K562 (cell line): ENCODE measurements around the gene LIFR. TPM values are rescaled to one million over a fixed set of nuclear protein-coding genes. Genes with fewer than 3 reads are reported as not detected.

ENCODE experiments used
- ATAC-seq: fragments of 200-7000 bp; cut with Tn5 transposase; 3 replicates; pipeline ENCODE4 v1.9.1; 2020; ENCODE audit warnings: moderate library complexity
- BruUV-seq: library from RNA; stranded (reverse); fragments of 400-500 nt; replicated peaks from 2 replicates; lab custom pipeline; 2021; lab: Mats Ljungman, UMichigan
- CTCF ChIA-PET: fragments of 300-600 bp; formaldehyde crosslinking; extraction: SDS; loops from one replicate; lab custom pipeline; 2021; ENCODE audit warnings: low intra/inter-chr PET ratio; lab: Yijun Ruan, JAX
- POLR2A ChIA-PET: fragments of 300-600, 350-650 bp; sonication (Branson Sonifier 250); formaldehyde crosslinking; extraction: SDS; loops from one replicate; lab custom pipeline; 2021; ENCODE audit warnings: antibody characterized with exemption, inconsistent platforms; lab: Yijun Ruan, JAX
- DNase-seq, 4 experiments: peaks; one replicate each; pipeline versions ENCODE4 v3.0.0 to v3.0.0-alpha.2; 2011 to 2018; ENCODE audit warnings: low spot score in 3 of 4, mixed read lengths in 3 of 4; ENCODE audit errors: extremely low read depth in 1 of 4
- FAIRE-seq: peaks from 2 replicates; lab custom pipeline; 2011; peaks lifted over from hg19 to GRCh38; lab: Jason Lieb, UNC
- H2AFZ ChIP-seq: 2 replicates; pipeline ENCODE4 v1.6.0; 2011; ENCODE audit warnings: low read depth, low read length, control low read depth, inconsistent platforms
- H3K27ac ChIP-seq: fragments of 200-600 bp; 3 replicates; pipeline ENCODE4 v1.8.0; 2011; ENCODE audit warnings: low read depth, mild to moderate bottlenecking, control low read depth, inconsistent platforms, low read length, moderate library complexity, mixed read lengths; ENCODE audit errors: extremely low read depth
- H3K27me3 ChIP-seq, 2 experiments: fragments of 300-600 bp in 1 of 2; 2 replicates in 1 of 2; 3 replicates in 1 of 2; pipeline versions ENCODE4 v1.6.0 to v1.8.0; 2011; ENCODE audit warnings: inconsistent platforms in 2 of 2, low read length in 2 of 2, mild to moderate bottlenecking in 1 of 2, mixed read lengths in 1 of 2, moderate library complexity in 1 of 2; ENCODE audit not compliant: control insufficient read depth in 2 of 2, insufficient read depth in 2 of 2
- H3K36me3 ChIP-seq: fragments of 300-600 bp; 3 replicates; pipeline ENCODE4 v1.8.0; 2011; ENCODE audit warnings: mild to moderate bottlenecking, low read length, inconsistent platforms; ENCODE audit not compliant: control insufficient read depth, insufficient read depth
- H3K4me1 ChIP-seq, 2 experiments: fragments of 200-600 bp in 1 of 2; replicated peaks in 1 of 2; 2 replicates in 1 of 2; 3 replicates in 1 of 2; pipeline versions ENCODE4 v1.5.1 to v1.8.0; 2011; ENCODE audit warnings: inconsistent platforms in 2 of 2, low read length in 2 of 2, mild to moderate bottlenecking in 1 of 2, mixed read lengths in 1 of 2, moderate library complexity in 1 of 2; ENCODE audit not compliant: control insufficient read depth in 2 of 2, insufficient read depth in 2 of 2
- H3K4me2 ChIP-seq: 2 replicates; pipeline ENCODE4 v1.6.1; 2011; ENCODE audit warnings: low read length, control low read depth, inconsistent platforms, mixed read lengths; ENCODE audit not compliant: insufficient read depth
- H3K4me3 ChIP-seq: fragments of 200-600 bp; sonication (generic), shearing (Covaris generic); 2 replicates; pipeline ENCODE4 v1.5.1; 2016; ENCODE audit warnings: control low read depth, inconsistent platforms
- H3K79me2 ChIP-seq: fragments of 200-600 bp; 3 replicates; pipeline ENCODE4 v1.8.0; 2011; ENCODE audit warnings: low read length, inconsistent platforms; ENCODE audit not compliant: control insufficient read depth, insufficient read depth
- H3K9ac ChIP-seq, 2 experiments: 2 replicates each; pipeline versions ENCODE4 v1.6.0 to v1.6.1; 2011; ENCODE audit warnings: low read depth in 2 of 2, low read length in 2 of 2, control low read depth in 1 of 2, inconsistent platforms in 1 of 2, mild to moderate bottlenecking in 1 of 2, mixed read lengths in 1 of 2; ENCODE audit not compliant: insufficient read depth in 1 of 2
- H3K9me1 ChIP-seq: one replicate; pipeline ENCODE4 v1.6.0; 2011; ENCODE audit warnings: inconsistent platforms, mild to moderate bottlenecking, low read length, moderate library complexity; ENCODE audit not compliant: control insufficient read depth, insufficient read depth
- H3K9me3 ChIP-seq: replicated peaks from 2 replicates; pipeline ENCODE4 v1.5.1; 2011; ENCODE audit warnings: low read depth, low read length, inconsistent platforms; ENCODE audit not compliant: control insufficient read depth, insufficient read depth
- H4K20me1 ChIP-seq: replicated peaks from 2 replicates; pipeline ENCODE4 v1.6.1; 2011; ENCODE audit warnings: low read length, inconsistent platforms, mixed read lengths; ENCODE audit not compliant: control insufficient read depth, insufficient read depth
- NCOA2 ChIP-seq, 2 experiments: fragments of 450-650 bp; IDR thresholded peaks; 2 replicates each; pipeline ENCODE4 v1.6.1; 2018; ENCODE audit warnings: mild to moderate bottlenecking in 2 of 2, moderate library complexity in 1 of 2; ENCODE audit not compliant: partially characterized antibody in 2 of 2
- NFATC3 ChIP-seq: fragments of 450-650 bp; IDR thresholded peaks from 2 replicates; pipeline ENCODE4 v1.6.1; 2017; ENCODE audit warnings: mild to moderate bottlenecking
- NFYB ChIP-seq: IDR thresholded peaks from 2 replicates; pipeline ENCODE4 v1.6.1; 2011; ENCODE audit warnings: mild to moderate bottlenecking, moderate library complexity; ENCODE audit not compliant: insufficient read length; ENCODE audit errors: extremely low read depth
- RAD21 ChIP-seq, 2 experiments: fragments of 250-450 bp in 1 of 2; fragments of 450-650 bp in 1 of 2; sonication (Bioruptor Pico) in 1 of 2; formaldehyde crosslinking in 1 of 2; IDR thresholded peaks in 1 of 2; conservative IDR thresholded peaks in 1 of 2; 2 replicates each; pipeline versions ENCODE4 v1.4.0 to v1.8.0; 2020 to 2022; ENCODE audit warnings: mild to moderate bottlenecking in 2 of 2, moderate library complexity in 1 of 2
- RCOR1 ChIP-seq, 2 experiments: IDR thresholded peaks; 2 replicates each; pipeline ENCODE4 v1.6.1; 2012; ENCODE audit warnings: low read depth in 2 of 2, low read length in 2 of 2, borderline replicate concordance in 1 of 2, improper control_type of control experiment in 1 of 2
- ZNF140 ChIP-seq: fragments of 250-450 bp; sonication (Bioruptor Pico); IDR thresholded peaks from 2 replicates; pipeline ENCODE4 v1.8.0; 2021; ENCODE audit warnings: moderate library complexity, mild to moderate bottlenecking, inconsistent platforms
- ZNF174 ChIP-seq: fragments of 250-450 bp; sonication (Bioruptor Pico); IDR thresholded peaks from 2 replicates; pipeline ENCODE4 v1.4.0; 2020; ENCODE audit warnings: mild to moderate bottlenecking
- ZNF217 ChIP-seq: sonication (generic); formaldehyde crosslinking; IDR thresholded peaks from 2 replicates; pipeline ENCODE4 v1.8.0; 2022; ENCODE audit warnings: mild to moderate bottlenecking, missing genetic modification reagents
- WGBS: fragments of 100-300 bp; shearing (Covaris generic); methylation state at CpG from one replicate; pipeline ENCODE4 v1.1.6; 2016; ENCODE audit warnings: low coverage, mixed read lengths; ENCODE audit not compliant: insufficient coverage; ENCODE audit errors: missing lambda C conversion rate; 5-methylcytosine and 5-hydroxymethylcytosine counted together
- in situ Hi-C: fragments of 300-500 bp; cut with MboI; formaldehyde crosslinking; loops from 4 replicates; pipeline ENCODE4 v1.15.0; 2018; ENCODE audit warnings: inconsistent platforms, mixed read lengths
- intact Hi-C: fragments of 100-400 bp; cut with micrococcal nuclease; formaldehyde crosslinking; loops from 2 replicates; pipeline ENCODE4 v1.14.2; 2022
- polyA plus RNA-seq, 8 experiments: library from polyadenylated mRNA; depleted of rRNA in 4 of 8; stranded (reverse) in 5 of 8; unstranded in 3 of 8; fragments of >200 nt; fragmentation: Nextera tagmentation in 2 of 8; fragmentation: Illumina TruSeq in 1 of 8; extraction: Ambion mirVana in 2 of 8; extraction: Trizol in 1 of 8; gene quantifications; 2 replicates each; pipeline versions ENCODE4 v1.2.1 to v1.2.3, GENCODE V29; 2011 to 2014; ENCODE audit warnings: inconsistent platforms in 1 of 8, missing spikeins in 1 of 8
- total RNA-seq, 7 experiments: library from RNA; depleted of rRNA in 6 of 7; stranded (reverse); fragments of >200 nt in 6 of 7; fragmentation: Illumina TruSeq in 2 of 7; extraction: Trizol in 2 of 7; gene quantifications; 2 replicates each; pipeline versions ENCODE4 v1.2.1 to v1.2.3, GENCODE V29; 2011 to 2021; ENCODE audit warnings: low replicate concordance in 1 of 7
- TF ChIP-seq, protein P1 (sequence below): IDR thresholded peaks from 2 replicates; pipeline ENCODE4 v1.6.1; 2014; ENCODE audit warnings: antibody characterized with exemption
- TF ChIP-seq, protein P2 (sequence below): fragments of 250-450 bp; sonication (Bioruptor Pico); IDR thresholded peaks from 2 replicates; pipeline ENCODE4 v1.5.0; 2021; ENCODE audit warnings: mild to moderate bottlenecking, borderline replicate concordance
- TF ChIP-seq, protein P3 (sequence below), 3 experiments: IDR thresholded peaks in 2 of 3; conservative IDR thresholded peaks in 1 of 3; 2 replicates each; pipeline ENCODE4 v1.5.1; 2011 to 2012; ENCODE audit warnings: low read length in 3 of 3, mild to moderate bottlenecking in 3 of 3, control low read depth in 2 of 3, improper control_type of control experiment in 1 of 3, inconsistent platforms in 1 of 3, low read depth in 1 of 3, mixed read lengths in 1 of 3, moderate library complexity in 1 of 3; ENCODE audit not compliant: insufficient read depth in 2 of 3

LIFR gene
- total and polyA plus RNA-seq, 9 of the 15 experiments (the other 6 are each of a cell fraction or from before 2014, with no cell fraction given), result 0.43 to 5.7 (median 3.3) TPM

DNA sequence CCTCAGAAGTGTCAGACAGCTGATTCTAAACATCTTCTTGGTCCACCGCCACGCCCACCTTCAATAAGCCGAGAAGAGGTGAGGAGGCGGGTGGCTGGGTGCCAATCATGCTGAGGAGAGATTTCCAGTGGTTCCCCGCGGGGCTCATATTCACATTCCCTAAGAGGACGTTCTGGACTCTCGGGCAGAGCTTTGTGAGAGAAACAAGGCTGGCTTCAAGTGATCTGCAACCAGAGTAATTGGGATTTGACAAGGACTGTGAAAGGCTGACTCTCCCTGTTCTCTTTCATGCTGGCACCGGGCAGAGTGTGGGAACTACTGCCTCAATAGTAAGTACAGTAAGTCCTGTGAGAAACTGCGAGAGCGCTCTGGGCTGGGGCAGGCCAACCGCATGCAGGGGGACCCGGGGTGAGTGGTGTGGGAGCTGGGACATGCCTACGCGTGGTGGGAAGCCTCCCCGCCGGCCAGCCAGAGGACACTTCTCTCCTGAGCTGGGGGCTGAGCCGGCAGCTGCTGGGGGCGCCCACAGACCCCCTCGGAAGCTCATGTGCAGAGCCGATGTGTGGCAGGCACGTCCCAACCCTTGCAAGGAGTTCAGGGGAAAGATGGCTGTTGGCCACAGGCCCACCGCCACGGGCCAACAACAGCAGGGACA is 110.9 kb downstream of the LIFR start (continued):
- TF ChIP-seq ZNF217 (CRISPR knock-in tag) (no peak), NFATC3 (no peak), NCOA2 (IDR thresholded peaks at IDR 0.05; ENCODE audit: partially characterized antibody in 2 of 2) (no peak), ZNF140 (no peak)
- TF ChIP-seq, protein P1, sequence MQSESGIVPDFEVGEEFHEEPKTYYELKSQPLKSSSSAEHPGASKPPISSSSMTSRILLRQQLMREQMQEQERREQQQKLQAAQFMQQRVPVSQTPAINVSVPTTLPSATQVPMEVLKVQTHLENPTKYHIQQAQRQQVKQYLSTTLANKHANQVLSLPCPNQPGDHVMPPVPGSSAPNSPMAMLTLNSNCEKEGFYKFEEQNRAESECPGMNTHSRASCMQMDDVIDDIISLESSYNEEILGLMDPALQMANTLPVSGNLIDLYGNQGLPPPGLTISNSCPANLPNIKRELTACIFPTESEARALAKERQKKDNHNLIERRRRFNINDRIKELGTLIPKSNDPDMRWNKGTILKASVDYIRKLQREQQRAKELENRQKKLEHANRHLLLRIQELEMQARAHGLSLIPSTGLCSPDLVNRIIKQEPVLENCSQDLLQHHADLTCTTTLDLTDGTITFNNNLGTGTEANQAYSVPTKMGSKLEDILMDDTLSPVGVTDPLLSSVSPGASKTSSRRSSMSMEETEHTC, result no peak
- TF ChIP-seq, protein P2, sequence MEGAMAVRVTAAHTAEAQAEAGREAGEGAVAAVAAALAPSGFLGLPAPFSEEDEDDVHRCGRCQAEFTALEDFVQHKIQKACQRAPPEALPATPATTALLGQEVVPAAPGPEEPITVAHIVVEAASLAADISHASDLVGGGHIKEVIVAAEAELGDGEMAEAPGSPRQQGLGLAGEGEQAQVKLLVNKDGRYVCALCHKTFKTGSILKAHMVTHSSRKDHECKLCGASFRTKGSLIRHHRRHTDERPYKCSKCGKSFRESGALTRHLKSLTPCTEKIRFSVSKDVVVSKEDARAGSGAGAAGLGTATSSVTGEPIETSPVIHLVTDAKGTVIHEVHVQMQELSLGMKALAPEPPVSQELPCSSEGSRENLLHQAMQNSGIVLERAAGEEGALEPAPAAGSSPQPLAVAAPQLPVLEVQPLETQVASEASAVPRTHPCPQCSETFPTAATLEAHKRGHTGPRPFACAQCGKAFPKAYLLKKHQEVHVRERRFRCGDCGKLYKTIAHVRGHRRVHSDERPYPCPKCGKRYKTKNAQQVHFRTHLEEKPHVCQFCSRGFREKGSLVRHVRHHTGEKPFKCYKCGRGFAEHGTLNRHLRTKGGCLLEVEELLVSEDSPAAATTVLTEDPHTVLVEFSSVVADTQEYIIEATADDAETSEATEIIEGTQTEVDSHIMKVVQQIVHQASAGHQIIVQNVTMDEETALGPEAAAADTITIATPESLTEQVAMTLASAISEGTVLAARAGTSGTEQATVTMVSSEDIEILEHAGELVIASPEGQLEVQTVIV, result no peak

DNA sequence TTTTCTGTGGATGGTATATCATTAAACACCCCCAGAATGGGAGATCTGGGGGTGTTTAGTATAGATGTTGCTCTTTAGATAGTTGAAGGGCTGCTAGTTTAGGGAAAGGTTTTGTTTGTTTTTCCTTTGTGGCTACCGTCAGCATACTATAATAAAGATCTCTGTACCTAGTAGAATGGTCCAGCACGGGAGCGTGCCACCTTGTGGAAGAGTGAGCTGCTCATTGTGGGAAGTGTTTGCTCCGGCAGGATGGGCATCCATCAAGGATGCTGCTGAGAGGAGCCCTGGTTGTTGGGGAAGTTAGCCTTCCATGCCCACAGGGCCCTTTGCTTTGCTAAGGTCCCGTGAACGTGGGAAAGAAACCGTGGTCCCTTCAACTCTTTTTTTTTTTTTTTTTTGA is 113.1 kb downstream of the LIFR start:
- no peaks in the 10 kb centered on the region for H3K36me3 ChIP-seq
- no peak overlapping the region for H3K9ac ChIP-seq
- no peaks in the 10 kb centered on the region for H4K20me1 ChIP-seq
- H3K9me3 ChIP-seq, result no peaks in the 10 kb centered on the region
- CTCF ChIA-PET, result interaction anchor here (0.6 to 1.5 kb wide), 3 partner anchors 12 to 479 kb away, joined by 3 to 5 read pairs (median 4); no protein-coding TSS in a partner anchor
- peak in 1 of 4 experiments; percentile 12 for DNase-seq
- no peak overlapping the region for H2AFZ ChIP-seq
- peaks cover 0 to 6% of the 10 kb centered on the region in 2 experiments; a peak in 1 of 5 replicates for H3K4me1 ChIP-seq
- intact Hi-C loops (loop anchor here (10.0 kb wide), 1 partner anchor 641 kb away; no protein-coding TSS in a partner anchor), in situ Hi-C loops (no loop called here)
- H3K79me2 ChIP-seq, result no peaks in the 10 kb centered on the region
- POLR2A ChIA-PET, result no interaction called here
- no peak for FAIRE-seq
- peaks cover 4 to 25% of the 10 kb centered on the region in 2 experiments; a peak in 4 of 5 replicates for H3K27me3 ChIP-seq
- no peak overlapping the region for H3K4me3 ChIP-seq
- TF ChIP-seq RCOR1 (IDR thresholded peaks at IDR 0.05; ENCODE audit: borderline replicate concordance in 1 of 2, low read depth in 2 of 2, low read length in 2 of 2) (peak in 1 of 2 experiments; percentile 45; a peak in 1 of 4 replicates), NFYB (no peak), ZNF174 (CRISPR knock-in tag) (no peak), RAD21 (CRISPR knock-in tag; conservative IDR thresholded peaks at IDR 0.05 in 1 of 2, IDR thresholded peaks at IDR 0.05 in 1 of 2) (0 out of 4 replicates have a peak, but pooled peaks of 1 of the 2 experiments have one; percentile 13)
- TF ChIP-seq, protein P3, sequence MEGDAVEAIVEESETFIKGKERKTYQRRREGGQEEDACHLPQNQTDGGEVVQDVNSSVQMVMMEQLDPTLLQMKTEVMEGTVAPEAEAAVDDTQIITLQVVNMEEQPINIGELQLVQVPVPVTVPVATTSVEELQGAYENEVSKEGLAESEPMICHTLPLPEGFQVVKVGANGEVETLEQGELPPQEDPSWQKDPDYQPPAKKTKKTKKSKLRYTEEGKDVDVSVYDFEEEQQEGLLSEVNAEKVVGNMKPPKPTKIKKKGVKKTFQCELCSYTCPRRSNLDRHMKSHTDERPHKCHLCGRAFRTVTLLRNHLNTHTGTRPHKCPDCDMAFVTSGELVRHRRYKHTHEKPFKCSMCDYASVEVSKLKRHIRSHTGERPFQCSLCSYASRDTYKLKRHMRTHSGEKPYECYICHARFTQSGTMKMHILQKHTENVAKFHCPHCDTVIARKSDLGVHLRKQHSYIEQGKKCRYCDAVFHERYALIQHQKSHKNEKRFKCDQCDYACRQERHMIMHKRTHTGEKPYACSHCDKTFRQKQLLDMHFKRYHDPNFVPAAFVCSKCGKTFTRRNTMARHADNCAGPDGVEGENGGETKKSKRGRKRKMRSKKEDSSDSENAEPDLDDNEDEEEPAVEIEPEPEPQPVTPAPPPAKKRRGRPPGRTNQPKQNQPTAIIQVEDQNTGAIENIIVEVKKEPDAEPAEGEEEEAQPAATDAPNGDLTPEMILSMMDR (IDR thresholded peaks at IDR 0.05 in 2 of 3, conservative IDR thresholded peaks at IDR 0.05 in 1 of 3; ENCODE audit: insufficient read depth in 2 of 3, low read depth in 1 of 3, low read length in 3 of 3), result peak in 2 of 3 experiments; percentile 19 to 23; a peak in 1 of 6 replicates
- TF ChIP-seq, all 486 proteins: peak for 3
- no peak overlapping the region for H3K4me2 ChIP-seq
- no peaks in the 10 kb centered on the region for H3K9me1 ChIP-seq
- no peak overlapping the region for H3K27ac ChIP-seq
- BruUV-seq, result no TSS peak
- 8% methylated on average over 7 of the region's 7 CpGs for WGBS
- no peak for ATAC-seq
